ENCODE results near the gene SLC6A15. TPM values are rescaled to one million over a fixed set of nuclear protein-coding genes. Genes with fewer than 3 reads are reported as not detected.

SLC6A15 gene
- total and polyA plus RNA-seq, 9 of the 15 experiments (the other 6 are each of a cell fraction or from before 2014, with no cell fraction given): not detected

DNA sequence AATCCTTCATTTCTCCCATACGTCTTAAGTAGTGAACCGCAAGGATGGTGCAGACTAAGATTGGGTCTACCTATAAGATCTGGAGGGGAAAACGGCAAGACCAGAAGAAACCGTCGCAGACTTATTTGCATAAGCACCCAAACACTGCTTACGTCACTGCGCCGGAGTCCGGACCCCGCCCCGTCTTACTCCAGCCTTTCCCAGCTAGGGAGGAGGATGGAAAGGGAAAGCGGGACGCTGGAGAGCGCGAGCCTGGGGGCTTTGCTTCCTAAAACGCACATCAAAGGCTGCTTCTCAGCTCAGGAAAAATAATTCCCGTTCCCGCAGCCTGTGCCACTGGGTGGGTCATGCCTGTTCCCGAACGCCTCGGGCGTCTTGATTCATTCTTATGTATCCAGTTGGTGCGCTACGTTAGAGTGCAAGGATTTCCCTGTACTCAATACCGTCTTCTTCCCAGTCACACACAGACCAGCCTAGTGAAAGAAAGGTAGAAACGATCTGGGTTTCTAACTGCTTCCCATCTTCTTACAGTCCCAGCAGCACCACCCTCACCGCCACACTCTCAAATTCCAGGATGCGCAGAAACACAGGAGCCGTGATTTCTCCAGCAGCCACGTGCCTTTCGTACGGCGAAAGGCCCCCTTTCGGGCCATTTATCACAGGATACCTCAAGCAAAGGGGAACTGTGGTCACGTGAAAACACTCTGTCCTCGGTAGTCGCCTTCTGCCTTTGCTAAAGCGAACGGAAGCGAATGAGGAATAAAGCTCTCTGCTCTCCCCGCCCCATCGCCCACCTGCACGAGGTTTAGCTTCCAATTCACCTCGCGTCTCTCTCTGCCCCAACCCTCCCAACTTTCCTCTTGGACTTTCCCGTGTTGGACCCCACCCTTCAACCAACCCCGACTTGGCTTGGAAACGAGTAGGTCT, 1.1 kb downstream of the SLC6A15 start:
- H4K20me1 ChIP-seq (replicated peaks; ENCODE audit: control insufficient read depth, insufficient read depth, low read length): no peaks in the 10 kb centered on the region
- H3K9me3 ChIP-seq (replicated peaks; ENCODE audit: control insufficient read depth, insufficient read depth, low read depth, low read length): no peaks in the 10 kb centered on the region
- no peaks in the 10 kb centered on the region for H3K4me1 ChIP-seq (replicated peaks in 1 of 2; ENCODE audit: control insufficient read depth in 2 of 2, insufficient read depth in 2 of 2, low read length in 2 of 2)
- H3K27me3 ChIP-seq (ENCODE audit: control insufficient read depth in 2 of 2, insufficient read depth in 2 of 2, low read length in 2 of 2): no peaks in the 10 kb centered on the region
- no peak for DNase-seq (ENCODE audit: extremely low read depth in 1 of 4, low spot score in 3 of 4)
- H2AFZ ChIP-seq (ENCODE audit: low read depth, low read length): no peak overlapping the region
- ChIA-PET CTCF (ENCODE audit: low intra/inter-chr PET ratio) (no interaction called here), POLR2A (no interaction called here)
- no peak overlapping the region for H3K9ac ChIP-seq (ENCODE audit: insufficient read depth in 1 of 2, low read depth in 2 of 2, low read length in 2 of 2)
- H3K27ac ChIP-seq (ENCODE audit: extremely low read depth, low read depth, low read length): no peak overlapping the region
- H3K36me3 ChIP-seq (ENCODE audit: control insufficient read depth, insufficient read depth, low read length): no peaks in the 10 kb centered on the region
- H3K4me3 ChIP-seq: no peak overlapping the region
- ATAC-seq: no peak
- no peak for TF ChIP-seq NR2C1 (IDR thresholded peaks at IDR 0.05)
- TF ChIP-seq NR2C1 (tag; IDR thresholded peaks at IDR 0.05): no peak
- TF ChIP-seq, protein P1, sequence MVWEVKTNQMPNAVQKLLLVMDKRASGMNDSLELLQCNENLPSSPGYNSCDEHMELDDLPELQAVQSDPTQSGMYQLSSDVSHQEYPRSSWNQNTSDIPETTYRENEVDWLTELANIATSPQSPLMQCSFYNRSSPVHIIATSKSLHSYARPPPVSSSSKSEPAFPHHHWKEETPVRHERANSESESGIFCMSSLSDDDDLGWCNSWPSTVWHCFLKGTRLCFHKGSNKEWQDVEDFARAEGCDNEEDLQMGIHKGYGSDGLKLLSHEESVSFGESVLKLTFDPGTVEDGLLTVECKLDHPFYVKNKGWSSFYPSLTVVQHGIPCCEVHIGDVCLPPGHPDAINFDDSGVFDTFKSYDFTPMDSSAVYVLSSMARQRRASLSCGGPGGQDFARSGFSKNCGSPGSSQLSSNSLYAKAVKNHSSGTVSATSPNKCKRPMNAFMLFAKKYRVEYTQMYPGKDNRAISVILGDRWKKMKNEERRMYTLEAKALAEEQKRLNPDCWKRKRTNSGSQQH (CRISPR knock-in tag; IDR thresholded peaks at IDR 0.05): no peak
- 2% methylated on average over 27 of the region's 48 CpGs for WGBS (ENCODE audit: insufficient coverage, low coverage, missing lambda C conversion rate)
- intact Hi-C loops (cut with micrococcal nuclease): no loop called here
- no TSS peak for BruUV-seq (replicated peaks)
- in situ Hi-C loops (cut with MboI): no loop called here
- FAIRE-seq: no peak
- H3K9me1 ChIP-seq (ENCODE audit: control insufficient read depth, insufficient read depth, low read length): no peaks in the 10 kb centered on the region
- H3K4me2 ChIP-seq (ENCODE audit: insufficient read depth, low read length): no peak overlapping the region
- no peaks in the 10 kb centered on the region for H3K79me2 ChIP-seq (ENCODE audit: control insufficient read depth, insufficient read depth, low read length)

All from K562 (cell line).